IMR-90 (cell line): ENCODE data around the gene NELL2. TPM values are rescaled to one million over a fixed set of nuclear protein-coding genes. Genes with fewer than 3 reads are reported as not detected.

Experiments used
- ATAC-seq: fragments of 200-7000 bp; cut with Tn5 transposase; 2 replicates; pipeline ENCODE4 v1.9.1; 2020; ENCODE audit warnings: low read depth, mild to moderate bottlenecking, moderate library complexity
- BruUV-seq: library from RNA; stranded (reverse); fragments of 400-500 nt; replicated peaks from 2 replicates; lab custom pipeline; 2021; lab: Mats Ljungman, UMichigan
- CTCF ChIA-PET: fragments of 300-600 bp; formaldehyde crosslinking; extraction: SDS; loops from one replicate; lab custom pipeline; 2021; ENCODE audit warnings: antibody characterized with exemption; lab: Yijun Ruan, JAX
- POLR2A ChIA-PET: fragments of 300-600 bp; sonication (Branson Sonifier 250); formaldehyde crosslinking; loops from one replicate; lab custom pipeline; 2022; ENCODE audit warnings: antibody characterized with exemption; ENCODE audit not compliant: unreplicated experiment; lab: Charles Lee
- DNase-seq: peaks from one replicate; pipeline ENCODE4 v3.0.0; 2013
- H2AFZ ChIP-seq: replicated peaks from 2 replicates; pipeline ENCODE3; 2013; ENCODE audit warnings: low read length, mild to moderate bottlenecking; ENCODE audit not compliant: poor library complexity
- H2AK5ac ChIP-seq: 2 replicates; pipeline ENCODE4 v1.6.1; 2013; ENCODE audit warnings: low read depth, low read length, inconsistent platforms
- H2AK9ac ChIP-seq: replicated peaks from 2 replicates; pipeline ENCODE3; 2013; ENCODE audit warnings: mild to moderate bottlenecking, low read depth, low read length, moderate library complexity; ENCODE audit not compliant: poor library complexity
- H2BK120ac ChIP-seq: 2 replicates; pipeline ENCODE4 v1.6.1; 2013; ENCODE audit warnings: low read depth, low read length, inconsistent platforms
- H2BK15ac ChIP-seq: 3 replicates; pipeline ENCODE4 v1.6.1; 2013; ENCODE audit warnings: low read depth, low read length, inconsistent platforms
- H2BK20ac ChIP-seq: 2 replicates; pipeline ENCODE4 v1.6.1; 2013; ENCODE audit warnings: low read depth, mild to moderate bottlenecking, inconsistent platforms, low read length, moderate library complexity
- H2BK5ac ChIP-seq: 2 replicates; pipeline ENCODE4 v1.6.1; 2013; ENCODE audit warnings: mild to moderate bottlenecking, low read depth, low read length, inconsistent platforms; ENCODE audit not compliant: poor library complexity, severe bottlenecking
- H3K14ac ChIP-seq: replicated peaks from 2 replicates; pipeline ENCODE4 v1.6.1; 2013; ENCODE audit warnings: low read depth, low read length, inconsistent platforms
- H3K18ac ChIP-seq: 2 replicates; pipeline ENCODE4 v1.6.1; 2013; ENCODE audit warnings: low read depth, low read length, control low read depth
- H3K23ac ChIP-seq: 2 replicates; pipeline ENCODE4 v1.6.1; 2013; ENCODE audit warnings: low read depth, low read length, inconsistent platforms
- H3K27ac ChIP-seq: 2 replicates; pipeline ENCODE4 v1.5.1; 2013; ENCODE audit warnings: mild to moderate bottlenecking, control low read depth, low read length; ENCODE audit not compliant: insufficient read depth
- H3K27me3 ChIP-seq: 2 replicates; pipeline ENCODE4 v1.6.1; 2013; ENCODE audit warnings: low read length; ENCODE audit not compliant: control insufficient read depth, insufficient read depth
- H3K36me3 ChIP-seq: 2 replicates; pipeline ENCODE4 v1.6.1; 2013; ENCODE audit warnings: low read length, mixed read lengths; ENCODE audit not compliant: control insufficient read depth, insufficient read depth
- H3K4ac ChIP-seq: 2 replicates; pipeline ENCODE4 v1.6.1; 2013; ENCODE audit warnings: low read depth, low read length, inconsistent platforms
- H3K4me1 ChIP-seq: 2 replicates; pipeline ENCODE4 v1.6.1; 2013; ENCODE audit warnings: low read length, mixed read lengths; ENCODE audit not compliant: control insufficient read depth, insufficient read depth
- H3K4me2 ChIP-seq: 2 replicates; pipeline ENCODE4 v1.6.1; 2013; ENCODE audit warnings: low read depth, mild to moderate bottlenecking, control low read depth, low read length, moderate library complexity
- H3K4me3 ChIP-seq: 2 replicates; pipeline ENCODE4 v1.5.1; 2013; ENCODE audit warnings: low read depth, mild to moderate bottlenecking, control low read depth, low read length, moderate library complexity; ENCODE audit not compliant: insufficient read depth
- H3K56ac ChIP-seq: 2 replicates; pipeline ENCODE4 v1.6.1; 2013; ENCODE audit warnings: low read length, inconsistent platforms; ENCODE audit not compliant: insufficient read depth; ENCODE audit errors: extremely low read depth
- H3K79me1 ChIP-seq, 2 experiments: 2 replicates each; pipeline ENCODE4 v1.6.1; 2013; ENCODE audit warnings: low read length in 2 of 2, inconsistent platforms in 1 of 2, low read depth in 1 of 2
- H3K9ac ChIP-seq: 2 replicates; pipeline ENCODE4 v1.6.1; 2013; ENCODE audit warnings: low read depth, low read length, control low read depth
- H3K9me1 ChIP-seq: 2 replicates; pipeline ENCODE4 v1.6.1; 2013; ENCODE audit warnings: low read length, inconsistent platforms; ENCODE audit not compliant: insufficient read depth
- H3K9me3 ChIP-seq: 2 replicates; pipeline ENCODE4 v1.6.1; 2013; ENCODE audit warnings: low read length; ENCODE audit not compliant: control insufficient read depth, insufficient read depth
- H4K20me1 ChIP-seq: 2 replicates; pipeline ENCODE4 v1.6.1; 2013; ENCODE audit warnings: low read length, inconsistent platforms; ENCODE audit not compliant: insufficient read depth
- H4K5ac ChIP-seq: 2 replicates; pipeline ENCODE4 v1.6.1; 2013; ENCODE audit warnings: mild to moderate bottlenecking, low read depth, low read length, control low read depth
- H4K8ac ChIP-seq, 2 experiments: 2 replicates each; pipeline ENCODE4 v1.6.1; 2013; ENCODE audit warnings: low read depth in 2 of 2, low read length in 2 of 2, control low read depth in 1 of 2, inconsistent platforms in 1 of 2
- H4K91ac ChIP-seq: 2 replicates; pipeline ENCODE4 v1.6.1; 2013; ENCODE audit warnings: low read depth, low read length, inconsistent platforms; ENCODE audit not compliant: insufficient read depth
- CEBPB ChIP-seq: IDR thresholded peaks from 2 replicates; pipeline ENCODE4 v1.6.1; 2012; ENCODE audit warnings: low read depth, low read length, improper control_type of control experiment
- CTCF ChIP-seq: conservative IDR thresholded peaks from 2 replicates; pipeline ENCODE4 v1.5.1; 2012; ENCODE audit warnings: mild to moderate bottlenecking, low read depth, low read length, improper control_type of control experiment
- ELK1 ChIP-seq: fragments of 150-350 bp; IDR thresholded peaks from 2 replicates; pipeline ENCODE4 v1.6.1; 2016; ENCODE audit warnings: low read depth, mild to moderate bottlenecking, low read length, moderate library complexity, borderline replicate concordance
- MAFK ChIP-seq: IDR thresholded peaks from 2 replicates; pipeline ENCODE4 v1.6.1; 2012; ENCODE audit warnings: low read depth, low read length, improper control_type of control experiment
- MAZ ChIP-seq: IDR thresholded peaks from 2 replicates; pipeline ENCODE4 v1.6.1; 2012; ENCODE audit warnings: low read depth, mild to moderate bottlenecking, low read length, improper control_type of control experiment, moderate library complexity, borderline replicate concordance
- MXI1 ChIP-seq: IDR thresholded peaks from 2 replicates; pipeline ENCODE4 v1.6.1; 2012; ENCODE audit warnings: low read depth, mild to moderate bottlenecking, low read length, moderate library complexity, borderline replicate concordance
- POLR2A ChIP-seq: IDR thresholded peaks from 2 replicates; pipeline ENCODE4 v1.6.1; 2012; ENCODE audit warnings: mild to moderate bottlenecking, low read depth, low read length
- RCOR1 ChIP-seq: IDR thresholded peaks from 2 replicates; pipeline ENCODE4 v1.6.1; 2012; ENCODE audit warnings: mild to moderate bottlenecking, low read length, improper control_type of control experiment; ENCODE audit not compliant: insufficient replicate concordance
- RFX5 ChIP-seq: IDR thresholded peaks from 2 replicates; pipeline ENCODE4 v1.8.0; 2012; ENCODE audit warnings: low read depth, mild to moderate bottlenecking, low read length, moderate library complexity
- USF2 ChIP-seq: fragments of 150-350 bp; IDR thresholded peaks from 2 replicates; pipeline ENCODE4 v1.6.1; 2017; ENCODE audit warnings: mild to moderate bottlenecking, antibody characterized with exemption, low read length, low read depth
- WGBS, 2 experiments: methylation state at CpG; one replicate each; pipeline versions ENCODE4 v1.1.5 to v1.1.7; 2013; ENCODE audit warnings: missing lambda C conversion rate in 2 of 2; ENCODE audit not compliant: insufficient read length in 1 of 2; ENCODE audit errors: extremely low coverage in 2 of 2; 5-methylcytosine and 5-hydroxymethylcytosine counted together
- dilution Hi-C: fragments of 300-500 bp; cut with HindIII; formaldehyde crosslinking; loops from one replicate; pipeline ENCODE4 v1.14.3; 2018; ENCODE audit warnings: low sequenced_read_pairs; ENCODE audit not compliant: unreplicated experiment
- in situ Hi-C: fragments of 300-500 bp; cut with MboI; formaldehyde crosslinking; loops from 3 replicates; pipeline ENCODE4 v1.14.3; 2019; ENCODE audit warnings: low sequenced_read_pairs, inconsistent platforms, mixed read lengths
- intact Hi-C: fragments of 100-400 bp; cut with micrococcal nuclease; formaldehyde crosslinking; loops from 2 replicates; pipeline ENCODE4 v1.10.0; 2022
- polyA plus RNA-seq, 3 experiments: library from polyadenylated mRNA; depleted of rRNA; stranded (reverse); fragments of >200 nt; gene quantifications; 2 replicates each; pipeline ENCODE4 v1.2.3, GENCODE V29; 2012; ENCODE audit warnings: low replicate concordance in 1 of 3
- total RNA-seq: library from RNA; depleted of rRNA; stranded (reverse); fragments of >200 nt; gene quantifications from 2 replicates; pipeline ENCODE4 v1.2.3, GENCODE V29; 2012

NELL2 gene
- total and polyA plus RNA-seq, 2 of the 4 experiments (the other 2 are of a cell fraction): 0.18 to 0.26 TPM

GRCh38 chr12:44697511-44697910 lies 178.6 kb downstream of the NELL2 start:
- H3K36me3 ChIP-seq: no peaks in the 10 kb centered on the region
- ATAC-seq: no peak
- ChIA-PET POLR2A (no interaction called here), CTCF (no interaction called here)
- H3K27me3 ChIP-seq: no peaks in the 10 kb centered on the region
- H3K23ac ChIP-seq: no peak overlapping the region
- no peak overlapping the region for H3K4ac ChIP-seq
- no peak overlapping the region for H2AFZ ChIP-seq
- no peaks in the 10 kb centered on the region for H3K79me1 ChIP-seq
- H3K56ac ChIP-seq: no peak overlapping the region
- no CpG with 5 or more reads among the region's 2 CpGs for WGBS, 2 experiments
- no peak overlapping the region for H2AK5ac ChIP-seq
- H2BK20ac ChIP-seq: no peak overlapping the region
- in situ Hi-C loops: no loop called here
- no peak overlapping the region for H4K8ac ChIP-seq
- no peak overlapping the region for H3K4me2 ChIP-seq
- no peak overlapping the region for H4K91ac ChIP-seq
- no peak overlapping the region for H3K18ac ChIP-seq
- BruUV-seq: no TSS peak
- H3K14ac ChIP-seq: no peak overlapping the region
- no peak overlapping the region for H2BK15ac ChIP-seq
- H4K20me1 ChIP-seq: no peaks in the 10 kb centered on the region
- DNase-seq: no peak
- intact Hi-C loops: no loop called here
- no peak overlapping the region for H3K4me3 ChIP-seq
- no peak overlapping the region for H2AK9ac ChIP-seq
- H3K9me3 ChIP-seq: no peaks in the 10 kb centered on the region
- no peak for TF ChIP-seq CTCF
- TF ChIP-seq MAZ: no peak
- TF ChIP-seq POLR2A: no peak
- TF ChIP-seq RFX5: no peak
- no peak for TF ChIP-seq USF2
- no peak for TF ChIP-seq RCOR1
- no peak for TF ChIP-seq MAFK
- no peak for TF ChIP-seq ELK1
- no peak for TF ChIP-seq CEBPB
- TF ChIP-seq MXI1: no peak
- no peak overlapping the region for H2BK5ac ChIP-seq
- dilution Hi-C loops: no loop called here
- no peak overlapping the region for H3K9ac ChIP-seq
- no peak overlapping the region for H2BK120ac ChIP-seq
- no peaks in the 10 kb centered on the region for H3K4me1 ChIP-seq
- H3K27ac ChIP-seq: no peak overlapping the region
- H4K5ac ChIP-seq: no peak overlapping the region
- no peaks in the 10 kb centered on the region for H3K9me1 ChIP-seq
